ENCODE results near the gene STK26.

STK26 gene

GRCh38 chrX:132058050-132058449, 34.9 kb downstream of the STK26 start:
- no peak for TF ChIP-seq CTCF (conservative IDR thresholded peaks at IDR 0.05)
- H3K27ac ChIP-seq, result no peak overlapping the region

- peak overlapping the region; percentile 78 for H3K27ac ChIP-seq
- TF ChIP-seq CTCF (conservative IDR thresholded peaks at IDR 0.05), result no peak
These were observed 35.9 kb downstream of the STK26 start for GRCh38 chrX:132058975-132059374.

- H3K27ac ChIP-seq, result peak overlapping the region; percentile 78
- no peak for TF ChIP-seq CTCF (conservative IDR thresholded peaks at IDR 0.05)
These were observed 37.0 kb downstream of the STK26 start for GRCh38 chrX:132059973-132060540.

GRCh38 chrX:132063334-132063733, 40.2 kb downstream of the STK26 start:
- TF ChIP-seq CTCF (conservative IDR thresholded peaks at IDR 0.05), result no peak

GRCh38 chrX:132063862-132064261, 40.8 kb downstream of the STK26 start:
- no peak for TF ChIP-seq CTCF (conservative IDR thresholded peaks at IDR 0.05)
- no peak overlapping the region for H3K27ac ChIP-seq

More at GRCh38 chrX:132063334-132063733, 40.2 kb downstream of the STK26 start:
- H3K27ac ChIP-seq, result no peak overlapping the region

GRCh38 chrX:132068405-132068804, 45.3 kb downstream of the STK26 start:
- H3K27ac ChIP-seq, result no peak overlapping the region
- TF ChIP-seq CTCF (conservative IDR thresholded peaks at IDR 0.05), result no peak

- H3K27ac ChIP-seq, result no peak overlapping the region
- peak; percentile 52 for TF ChIP-seq CTCF (conservative IDR thresholded peaks at IDR 0.05)
These were observed 48.2 kb downstream of the STK26 start for GRCh38 chrX:132071254-132071653.
